SK-N-SH (cell line): Measurements from ENCODE around the gene CTTNBP2NL. TPM values are rescaled to one million over a fixed set of nuclear protein-coding genes. Genes with fewer than 3 reads are reported as not detected.

Experiments
- CTCF ChIA-PET: fragments of 300-600, 350-600 bp; formaldehyde crosslinking; extraction: SDS; loops from one replicate; lab custom pipeline; 2021; lab: Yijun Ruan, JAX
- POLR2A ChIA-PET: fragments of 350-600 bp; sonication (Branson Sonifier 250); formaldehyde crosslinking; extraction: SDS; loops from one replicate; lab custom pipeline; 2020; ENCODE audit warnings: antibody characterized with exemption, inconsistent platforms; lab: Yijun Ruan, JAX
- DNase-seq: peaks from one replicate; pipeline ENCODE4 v3.0.0; 2012
- H2AFZ ChIP-seq: fragments of 200-600 bp; sonication (generic); 2 replicates; pipeline ENCODE4 v1.8.1; 2016; ENCODE audit warnings: antibody characterized with exemption, mild to moderate bottlenecking, low read depth
- H3F3A ChIP-seq: fragments of 200-600 bp; sonication (generic); replicated peaks from 2 replicates; pipeline ENCODE3; 2016; ENCODE audit warnings: antibody characterized with exemption, mild to moderate bottlenecking; ENCODE audit not compliant: insufficient read depth
- H3K27ac ChIP-seq, 2 experiments: fragments of 200-500 bp in 1 of 2; fragments of 200-600 bp in 1 of 2; sonication (Bioruptor generic) in 1 of 2; sonication (generic), shearing (Covaris generic) in 1 of 2; 2 replicates each; pipeline versions ENCODE4 v1.5.1 to v1.6.1; 2014 to 2016; ENCODE audit warnings: low read depth in 2 of 2, inconsistent platforms in 1 of 2, low read length in 1 of 2, mild to moderate bottlenecking in 1 of 2, mixed read lengths in 1 of 2
- H3K27me3 ChIP-seq: fragments of 200-600 bp; sonication (generic), shearing (Covaris generic); 2 replicates; pipeline ENCODE4 v1.6.1; 2016; ENCODE audit warnings: mixed run types; ENCODE audit not compliant: insufficient read depth
- H3K36me3 ChIP-seq, 2 experiments: fragments of 200-500 bp in 1 of 2; fragments of 200-600 bp in 1 of 2; sonication (Bioruptor generic) in 1 of 2; sonication (generic) in 1 of 2; replicated peaks in 1 of 2; 2 replicates each; pipeline versions ENCODE3 to v1.5.1; 2014 to 2016; ENCODE audit warnings: low read length in 1 of 2, mild to moderate bottlenecking in 1 of 2; ENCODE audit not compliant: insufficient read depth in 2 of 2, control insufficient read depth in 1 of 2
- H3K4me1 ChIP-seq, 2 experiments: fragments of 200-500 bp in 1 of 2; fragments of 200-600 bp in 1 of 2; sonication (Bioruptor generic) in 1 of 2; sonication (generic), shearing (Covaris generic) in 1 of 2; 2 replicates each; pipeline versions ENCODE4 v1.5.1 to v1.6.1; 2014 to 2016; ENCODE audit warnings: low read depth in 1 of 2, low read length in 1 of 2, mixed run types in 1 of 2; ENCODE audit not compliant: insufficient read depth in 2 of 2, control insufficient read depth in 1 of 2
- H3K4me2 ChIP-seq: fragments of 200-600 bp; sonication (generic), shearing (Covaris generic); 2 replicates; pipeline ENCODE4 v1.6.1; 2017; ENCODE audit warnings: mixed run types
- H3K4me3 ChIP-seq, 2 experiments: fragments of 200-500 bp in 1 of 2; fragments of 200-600 bp in 1 of 2; sonication (Bioruptor generic) in 1 of 2; sonication (generic), shearing (Covaris generic) in 1 of 2; 2 replicates each; pipeline versions ENCODE4 v1.5.1 to v1.8.1; 2014 to 2016; ENCODE audit warnings: low read depth in 2 of 2, inconsistent platforms in 1 of 2, low read length in 1 of 2, mild to moderate bottlenecking in 1 of 2, mixed read lengths in 1 of 2, moderate library complexity in 1 of 2
- H3K79me2 ChIP-seq: fragments of 200-600 bp; sonication (generic); 2 replicates; pipeline ENCODE4 v1.8.1; 2017; ENCODE audit warnings: mild to moderate bottlenecking; ENCODE audit not compliant: insufficient read depth
- H3K9ac ChIP-seq: fragments of 200-600 bp; sonication (generic); 2 replicates; pipeline ENCODE4 v1.6.1; 2017; ENCODE audit warnings: mixed run types
- H3K9me2 ChIP-seq: fragments of 200-600 bp; sonication (generic); 2 replicates; pipeline ENCODE4 v1.6.1; 2017; ENCODE audit warnings: mixed run types
- H3K9me3 ChIP-seq: fragments of 200-600 bp; sonication (generic); 2 replicates; pipeline ENCODE4 v1.6.1; 2017; ENCODE audit warnings: mixed run types, mild to moderate bottlenecking, moderate library complexity
- H4K20me1 ChIP-seq: fragments of 200-600 bp; sonication (generic); 2 replicates; pipeline ENCODE4 v1.6.1; 2017; ENCODE audit warnings: mild to moderate bottlenecking, mixed run types; ENCODE audit not compliant: insufficient read depth
- EP300 ChIP-seq, 2 experiments: IDR thresholded peaks; 2 replicates each; pipeline versions ENCODE4 v1.4.0 to v1.6.1; 2012; ENCODE audit warnings: borderline replicate concordance in 1 of 2, low read depth in 1 of 2, low read length in 1 of 2
- EZH2phosphoT487 ChIP-seq: fragments of 200-600 bp; sonication (generic); IDR thresholded peaks from 2 replicates; pipeline ENCODE4 v1.6.1; 2017; ENCODE audit warnings: low read depth, mixed run types, mild to moderate bottlenecking, antibody characterized with exemption, moderate library complexity, borderline replicate concordance
- FOSL2 ChIP-seq: IDR thresholded peaks from 2 replicates; pipeline ENCODE4 v1.4.0; 2012; ENCODE audit warnings: low read depth, mild to moderate bottlenecking, moderate library complexity, borderline replicate concordance
- FOXJ3 ChIP-seq: sonication (generic); formaldehyde crosslinking; IDR thresholded peaks from 2 replicates; pipeline ENCODE4 v1.5.1; 2020; ENCODE audit warnings: mild to moderate bottlenecking, missing genetic modification reagents
- JUND ChIP-seq: IDR thresholded peaks from 2 replicates; pipeline ENCODE4 v1.4.0; 2012
- MAX ChIP-seq: IDR thresholded peaks from 2 replicates; pipeline ENCODE4 v1.4.0; 2012; ENCODE audit warnings: low read depth
- MEF2A ChIP-seq: IDR thresholded peaks from 2 replicates; pipeline ENCODE4 v1.4.0; 2012; ENCODE audit warnings: low read depth, borderline replicate concordance
- NRF1 ChIP-seq: IDR thresholded peaks from 2 replicates; pipeline ENCODE4 v1.6.1; 2012; ENCODE audit warnings: low read depth, mild to moderate bottlenecking, low read length
- POLR2AphosphoS5 ChIP-seq: IDR thresholded peaks from 2 replicates; pipeline ENCODE4 v1.6.1; 2012; ENCODE audit warnings: low read depth, low read length
- RXRA ChIP-seq: IDR thresholded peaks from 2 replicates; pipeline ENCODE4 v1.4.0; 2012; ENCODE audit warnings: low read depth, mild to moderate bottlenecking, borderline replicate concordance
- SIN3A ChIP-seq: IDR thresholded peaks from 2 replicates; pipeline ENCODE4 v1.6.1; 2012; ENCODE audit warnings: low read depth, mild to moderate bottlenecking, low read length, moderate library complexity, borderline replicate concordance
- TAF1 ChIP-seq: IDR thresholded peaks from 2 replicates; pipeline ENCODE4 v1.6.1; 2012; ENCODE audit warnings: low read depth, mild to moderate bottlenecking, low read length, moderate library complexity, borderline replicate concordance
- WGBS: methylation state at CpG from one replicate; pipeline ENCODE4 v1.1.6; 2017; ENCODE audit warnings: low lambda C conversion rate; 5-methylcytosine and 5-hydroxymethylcytosine counted together
- polyA plus RNA-seq, 3 experiments: library from polyadenylated mRNA; depleted of rRNA; stranded (reverse); fragments of >200 nt; gene quantifications; 2 replicates each; pipeline ENCODE4 v1.2.3, GENCODE V29; 2012
- TF ChIP-seq, protein P1 (sequence below): IDR thresholded peaks from 2 replicates; pipeline ENCODE4 v1.4.0; 2012; ENCODE audit warnings: low read depth, borderline replicate concordance
- TF ChIP-seq, protein P2 (sequence below): fragments of 150-350 bp; IDR thresholded peaks from 2 replicates; pipeline ENCODE4 v1.6.1; 2016; ENCODE audit warnings: mild to moderate bottlenecking, low read depth, low read length

CTTNBP2NL gene
- polyA plus RNA-seq, 1 of the 3 experiments (the other 2 are of a cell fraction), result 4.9 TPM

- TF ChIP-seq TAF1 (no peak), RXRA (no peak), JUND (no peak), EZH2phosphoT487 (no peak), EP300 (IDR thresholded peaks at IDR 0.05; ENCODE audit: borderline replicate concordance in 1 of 2, low read depth in 1 of 2, low read length in 1 of 2) (no peak)
- TF ChIP-seq, all 33 proteins: peak for 0
Measured at GRCh38 chr1:112505878-112506277, 109.9 kb downstream of the CTTNBP2NL start (continued).

- no peak for TF ChIP-seq SIN3A
- no peak for TF ChIP-seq JUND
- no peak for TF ChIP-seq NRF1
- TF ChIP-seq, protein P1, sequence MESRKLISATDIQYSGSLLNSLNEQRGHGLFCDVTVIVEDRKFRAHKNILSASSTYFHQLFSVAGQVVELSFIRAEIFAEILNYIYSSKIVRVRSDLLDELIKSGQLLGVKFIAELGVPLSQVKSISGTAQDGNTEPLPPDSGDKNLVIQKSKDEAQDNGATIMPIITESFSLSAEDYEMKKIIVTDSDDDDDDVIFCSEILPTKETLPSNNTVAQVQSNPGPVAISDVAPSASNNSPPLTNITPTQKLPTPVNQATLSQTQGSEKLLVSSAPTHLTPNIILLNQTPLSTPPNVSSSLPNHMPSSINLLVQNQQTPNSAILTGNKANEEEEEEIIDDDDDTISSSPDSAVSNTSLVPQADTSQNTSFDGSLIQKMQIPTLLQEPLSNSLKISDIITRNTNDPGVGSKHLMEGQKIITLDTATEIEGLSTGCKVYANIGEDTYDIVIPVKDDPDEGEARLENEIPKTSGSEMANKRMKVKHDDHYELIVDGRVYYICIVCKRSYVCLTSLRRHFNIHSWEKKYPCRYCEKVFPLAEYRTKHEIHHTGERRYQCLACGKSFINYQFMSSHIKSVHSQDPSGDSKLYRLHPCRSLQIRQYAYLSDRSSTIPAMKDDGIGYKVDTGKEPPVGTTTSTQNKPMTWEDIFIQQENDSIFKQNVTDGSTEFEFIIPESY, result no peak
- no peak for TF ChIP-seq FOSL2
- TF ChIP-seq MAX, result no peak
- no peak for TF ChIP-seq TAF1
- no peak for TF ChIP-seq FOXJ3 (CRISPR knock-in tag)
- TF ChIP-seq, protein P2, sequence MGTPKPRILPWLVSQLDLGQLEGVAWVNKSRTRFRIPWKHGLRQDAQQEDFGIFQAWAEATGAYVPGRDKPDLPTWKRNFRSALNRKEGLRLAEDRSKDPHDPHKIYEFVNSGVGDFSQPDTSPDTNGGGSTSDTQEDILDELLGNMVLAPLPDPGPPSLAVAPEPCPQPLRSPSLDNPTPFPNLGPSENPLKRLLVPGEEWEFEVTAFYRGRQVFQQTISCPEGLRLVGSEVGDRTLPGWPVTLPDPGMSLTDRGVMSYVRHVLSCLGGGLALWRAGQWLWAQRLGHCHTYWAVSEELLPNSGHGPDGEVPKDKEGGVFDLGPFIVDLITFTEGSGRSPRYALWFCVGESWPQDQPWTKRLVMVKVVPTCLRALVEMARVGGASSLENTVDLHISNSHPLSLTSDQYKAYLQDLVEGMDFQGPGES, result no peak
- no peak for TF ChIP-seq MEF2A
- TF ChIP-seq POLR2AphosphoS5, result no peak
- TF ChIP-seq, all 33 proteins: peak for 0
- ChIA-PET POLR2A (no interaction called here), CTCF (interaction anchor here (0.8 to 1.6 kb wide), 4 partner anchors 108 to 201 kb away, joined by 3 to 8 read pairs (median 4); no protein-coding TSS in a partner anchor)
- H2AFZ ChIP-seq, result no peak overlapping the region
- H3K9me2 ChIP-seq, result no peaks in the 10 kb centered on the region
- no peak overlapping the region for H3K27ac ChIP-seq
- no peaks in the 10 kb centered on the region for H3K9me3 ChIP-seq
- no peaks in the 10 kb centered on the region for H3K27me3 ChIP-seq
- H3K4me3 ChIP-seq, result no peak overlapping the region
- H3K79me2 ChIP-seq, result no peaks in the 10 kb centered on the region
- no peaks in the 10 kb centered on the region for H3F3A ChIP-seq
- no peaks in the 10 kb centered on the region for H4K20me1 ChIP-seq
- peaks cover 0 to 20% of the 10 kb centered on the region in 2 experiments; a peak in 1 of 4 replicates for H3K4me1 ChIP-seq
- DNase-seq, result no peak
- WGBS, result 92% methylated on average over 2 of the region's 2 CpGs
- no peak overlapping the region for H3K4me2 ChIP-seq
- no peaks in the 10 kb centered on the region for H3K36me3 ChIP-seq
- H3K9ac ChIP-seq, result no peak overlapping the region
Measured at GRCh38 chr1:112506306-112506705, 110.3 kb downstream of the CTTNBP2NL start.
